ENCODE measurements around the gene CBARP. TPM values are rescaled to one million over a fixed set of nuclear protein-coding genes. Genes with fewer than 3 reads are reported as not detected.

The CBARP gene
- total and polyA plus RNA-seq, 9 of the 15 experiments (the other 6 are each of a cell fraction or from before 2014, with no cell fraction given), result 0.03 to 8.9 (median 1.2) TPM; not detected in 1

GRCh38 chr19:1269478-1270212 lies 31.8 kb upstream of the CBARP start (continued):
- TF ChIP-seq ZNF146 (CRISPR knock-in tag; IDR thresholded peaks at IDR 0.05; ENCODE audit: unreplicated experiment) (no peak), FOXJ2 (tag; IDR thresholded peaks at IDR 0.05) (no peak), FIP1L1 (IDR thresholded peaks at IDR 0.05; ENCODE audit: low read depth, low read length, poor library complexity, severe bottlenecking) (peak; percentile 86), GABPB2 (CRISPR knock-in tag; conservative IDR thresholded peaks at IDR 0.05) (peak; percentile 78), PURB (CRISPR knock-in tag; IDR thresholded peaks at IDR 0.05; ENCODE audit: low read depth) (no peak), POLR2AphosphoS5 (IDR thresholded peaks at IDR 0.05; ENCODE audit: control insufficient read depth, insufficient read depth, low read depth, low read length) (peak; percentile 66), TAL1 (IDR thresholded peaks at IDR 0.05) (no peak), POLR2AphosphoS2 (IDR thresholded peaks at IDR 0.05; ENCODE audit: low read length) (peak; percentile 72), SP2 (IDR thresholded peaks at IDR 0.05; ENCODE audit: extremely low read depth, low read depth, low read length, poor library complexity, severe bottlenecking) (no peak), HDAC8 (tag; IDR thresholded peaks at IDR 0.05) (0 out of 2 replicates have a peak, but pooled peaks have one; percentile 51), ARID2 (IDR thresholded peaks at IDR 0.05) (no peak), ZNF445 (CRISPR knock-in tag; IDR thresholded peaks at IDR 0.05; ENCODE audit: low read depth) (no peak), MEF2D (tag; conservative IDR thresholded peaks at IDR 0.05; ENCODE audit: low read depth) (no peak), ZNF668 (CRISPR knock-in tag; IDR thresholded peaks at IDR 0.05) (no peak), CGGBP1 (CRISPR knock-in tag; IDR thresholded peaks at IDR 0.05) (no peak)
- TF ChIP-seq, protein P1, sequence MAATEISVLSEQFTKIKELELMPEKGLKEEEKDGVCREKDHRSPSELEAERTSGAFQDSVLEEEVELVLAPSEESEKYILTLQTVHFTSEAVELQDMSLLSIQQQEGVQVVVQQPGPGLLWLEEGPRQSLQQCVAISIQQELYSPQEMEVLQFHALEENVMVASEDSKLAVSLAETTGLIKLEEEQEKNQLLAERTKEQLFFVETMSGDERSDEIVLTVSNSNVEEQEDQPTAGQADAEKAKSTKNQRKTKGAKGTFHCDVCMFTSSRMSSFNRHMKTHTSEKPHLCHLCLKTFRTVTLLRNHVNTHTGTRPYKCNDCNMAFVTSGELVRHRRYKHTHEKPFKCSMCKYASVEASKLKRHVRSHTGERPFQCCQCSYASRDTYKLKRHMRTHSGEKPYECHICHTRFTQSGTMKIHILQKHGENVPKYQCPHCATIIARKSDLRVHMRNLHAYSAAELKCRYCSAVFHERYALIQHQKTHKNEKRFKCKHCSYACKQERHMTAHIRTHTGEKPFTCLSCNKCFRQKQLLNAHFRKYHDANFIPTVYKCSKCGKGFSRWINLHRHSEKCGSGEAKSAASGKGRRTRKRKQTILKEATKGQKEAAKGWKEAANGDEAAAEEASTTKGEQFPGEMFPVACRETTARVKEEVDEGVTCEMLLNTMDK (IDR thresholded peaks at IDR 0.05; ENCODE audit: borderline replicate concordance, insufficient read depth, low read depth, low read length, poor library complexity, severe bottlenecking), result no peak
- TF ChIP-seq, protein P2, sequence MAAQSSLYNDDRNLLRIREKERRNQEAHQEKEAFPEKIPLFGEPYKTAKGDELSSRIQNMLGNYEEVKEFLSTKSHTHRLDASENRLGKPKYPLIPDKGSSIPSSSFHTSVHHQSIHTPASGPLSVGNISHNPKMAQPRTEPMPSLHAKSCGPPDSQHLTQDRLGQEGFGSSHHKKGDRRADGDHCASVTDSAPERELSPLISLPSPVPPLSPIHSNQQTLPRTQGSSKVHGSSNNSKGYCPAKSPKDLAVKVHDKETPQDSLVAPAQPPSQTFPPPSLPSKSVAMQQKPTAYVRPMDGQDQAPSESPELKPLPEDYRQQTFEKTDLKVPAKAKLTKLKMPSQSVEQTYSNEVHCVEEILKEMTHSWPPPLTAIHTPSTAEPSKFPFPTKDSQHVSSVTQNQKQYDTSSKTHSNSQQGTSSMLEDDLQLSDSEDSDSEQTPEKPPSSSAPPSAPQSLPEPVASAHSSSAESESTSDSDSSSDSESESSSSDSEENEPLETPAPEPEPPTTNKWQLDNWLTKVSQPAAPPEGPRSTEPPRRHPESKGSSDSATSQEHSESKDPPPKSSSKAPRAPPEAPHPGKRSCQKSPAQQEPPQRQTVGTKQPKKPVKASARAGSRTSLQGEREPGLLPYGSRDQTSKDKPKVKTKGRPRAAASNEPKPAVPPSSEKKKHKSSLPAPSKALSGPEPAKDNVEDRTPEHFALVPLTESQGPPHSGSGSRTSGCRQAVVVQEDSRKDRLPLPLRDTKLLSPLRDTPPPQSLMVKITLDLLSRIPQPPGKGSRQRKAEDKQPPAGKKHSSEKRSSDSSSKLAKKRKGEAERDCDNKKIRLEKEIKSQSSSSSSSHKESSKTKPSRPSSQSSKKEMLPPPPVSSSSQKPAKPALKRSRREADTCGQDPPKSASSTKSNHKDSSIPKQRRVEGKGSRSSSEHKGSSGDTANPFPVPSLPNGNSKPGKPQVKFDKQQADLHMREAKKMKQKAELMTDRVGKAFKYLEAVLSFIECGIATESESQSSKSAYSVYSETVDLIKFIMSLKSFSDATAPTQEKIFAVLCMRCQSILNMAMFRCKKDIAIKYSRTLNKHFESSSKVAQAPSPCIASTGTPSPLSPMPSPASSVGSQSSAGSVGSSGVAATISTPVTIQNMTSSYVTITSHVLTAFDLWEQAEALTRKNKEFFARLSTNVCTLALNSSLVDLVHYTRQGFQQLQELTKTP (IDR thresholded peaks at IDR 0.05; ENCODE audit: low read depth in 1 of 2, partially characterized antibody in 2 of 2), result peak in 1 of 2 experiments; percentile 46

All from K562 (cell line).